RWPE1 (cell line): ENCODE measurements around the gene KLHL7.

Experiments
- CTCF ChIA-PET: fragments of 350-600 bp; sonication (Branson Sonifier 250); formaldehyde crosslinking; extraction: SDS; loops from one replicate; lab custom pipeline; 2021; lab: Yijun Ruan, JAX
- POLR2A ChIA-PET: fragments of 400-600 bp; formaldehyde crosslinking; extraction: SDS; loops from one replicate; lab custom pipeline; 2020; ENCODE audit warnings: antibody characterized with exemption; ENCODE audit not compliant: low non-redundant PET; lab: Yijun Ruan, JAX
- DNase-seq: peaks from one replicate; pipeline ENCODE4 v3.0.0; 2012; ENCODE audit warnings: low spot score
- H3K27ac ChIP-seq: fragments of 450-650 bp; 2 replicates; pipeline ENCODE4 v1.5.1; 2017
- TF ChIP-seq, protein P1 (sequence below): fragments of 450-650 bp; conservative IDR thresholded peaks from 2 replicates; pipeline ENCODE4 v1.5.1; 2017; ENCODE audit warnings: low read depth, mild to moderate bottlenecking

The KLHL7 gene

DNA sequence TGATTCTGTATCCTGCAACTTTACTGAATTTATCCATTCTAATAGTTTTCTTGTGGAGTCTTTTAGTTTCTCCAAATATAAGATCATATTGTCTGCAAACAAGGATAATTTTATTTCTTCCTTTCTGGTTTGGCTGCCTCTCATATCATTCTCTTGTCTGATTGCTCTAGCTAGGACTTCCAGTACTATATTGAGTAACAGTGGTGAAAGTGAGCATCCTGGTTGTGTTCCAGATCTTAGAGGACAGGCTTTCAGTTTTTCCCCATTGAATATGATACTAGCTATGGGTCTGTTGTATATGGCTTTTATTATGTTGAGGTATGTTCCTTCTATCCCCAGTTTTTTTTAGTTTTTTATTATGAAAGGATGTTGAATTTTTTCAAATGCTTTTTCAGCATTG is 28.2 kb downstream of the KLHL7 start:
- POLR2A ChIA-PET = no interaction called here
- CTCF ChIA-PET = interaction anchor here (0.6 to 0.7 kb wide), 2 partner anchors 17 to 1133 kb away, joined by 3 to 5 read pairs; no protein-coding TSS in a partner anchor

DNA sequence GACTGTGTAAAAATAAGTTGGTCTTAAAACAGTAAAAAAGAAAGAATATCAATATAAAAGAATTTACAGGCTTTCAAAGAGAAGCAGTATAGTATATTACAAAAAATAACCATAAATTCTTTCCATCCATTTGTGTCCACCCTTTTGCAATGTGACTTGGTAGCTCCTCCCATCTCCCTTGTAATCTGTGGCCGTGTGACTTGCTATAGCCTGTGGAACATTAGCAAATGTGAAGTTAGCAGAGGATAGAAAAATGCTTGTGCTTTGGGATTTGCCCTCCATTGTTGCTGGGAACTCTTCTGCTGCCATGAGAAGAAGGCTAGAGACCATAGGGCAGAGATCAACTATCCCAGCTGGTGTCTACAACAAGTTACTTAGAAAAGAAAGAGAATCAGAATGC is 30.2 kb downstream of the KLHL7 start:
- TF ChIP-seq, protein P1, sequence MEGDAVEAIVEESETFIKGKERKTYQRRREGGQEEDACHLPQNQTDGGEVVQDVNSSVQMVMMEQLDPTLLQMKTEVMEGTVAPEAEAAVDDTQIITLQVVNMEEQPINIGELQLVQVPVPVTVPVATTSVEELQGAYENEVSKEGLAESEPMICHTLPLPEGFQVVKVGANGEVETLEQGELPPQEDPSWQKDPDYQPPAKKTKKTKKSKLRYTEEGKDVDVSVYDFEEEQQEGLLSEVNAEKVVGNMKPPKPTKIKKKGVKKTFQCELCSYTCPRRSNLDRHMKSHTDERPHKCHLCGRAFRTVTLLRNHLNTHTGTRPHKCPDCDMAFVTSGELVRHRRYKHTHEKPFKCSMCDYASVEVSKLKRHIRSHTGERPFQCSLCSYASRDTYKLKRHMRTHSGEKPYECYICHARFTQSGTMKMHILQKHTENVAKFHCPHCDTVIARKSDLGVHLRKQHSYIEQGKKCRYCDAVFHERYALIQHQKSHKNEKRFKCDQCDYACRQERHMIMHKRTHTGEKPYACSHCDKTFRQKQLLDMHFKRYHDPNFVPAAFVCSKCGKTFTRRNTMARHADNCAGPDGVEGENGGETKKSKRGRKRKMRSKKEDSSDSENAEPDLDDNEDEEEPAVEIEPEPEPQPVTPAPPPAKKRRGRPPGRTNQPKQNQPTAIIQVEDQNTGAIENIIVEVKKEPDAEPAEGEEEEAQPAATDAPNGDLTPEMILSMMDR = no peak
- no peak for DNase-seq
- CTCF ChIA-PET = no interaction called here
- H3K27ac ChIP-seq = no peak overlapping the region
- POLR2A ChIA-PET = no interaction called here

More for the DNA sequence above, 28.2 kb downstream of the KLHL7 start:
- no peak overlapping the region for H3K27ac ChIP-seq
- no peak for DNase-seq
- TF ChIP-seq, protein P1 = no peak

DNA sequence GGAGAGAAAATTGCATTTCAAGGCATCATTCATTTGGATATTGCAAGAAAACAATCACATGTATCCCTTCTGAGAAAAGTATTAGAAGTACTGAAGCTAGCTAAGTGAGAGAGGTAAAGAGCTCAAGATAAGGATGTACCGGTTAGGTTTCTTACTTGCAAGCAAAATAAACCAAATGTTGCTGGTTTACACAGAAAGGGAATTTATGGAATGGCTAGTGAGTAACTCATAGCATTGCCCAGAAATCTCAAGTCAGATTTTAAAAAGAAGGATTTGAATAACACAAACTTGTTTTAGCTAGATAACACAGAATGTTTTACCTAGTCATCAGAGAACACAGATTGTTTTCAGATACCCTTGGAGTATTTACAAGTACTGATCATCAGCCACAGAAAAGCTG is 30.6 kb downstream of the KLHL7 start:
- ChIA-PET CTCF (no interaction called here), POLR2A (no interaction called here)
- DNase-seq = no peak
- TF ChIP-seq, protein P1 = no peak
- no peak overlapping the region for H3K27ac ChIP-seq

DNA sequence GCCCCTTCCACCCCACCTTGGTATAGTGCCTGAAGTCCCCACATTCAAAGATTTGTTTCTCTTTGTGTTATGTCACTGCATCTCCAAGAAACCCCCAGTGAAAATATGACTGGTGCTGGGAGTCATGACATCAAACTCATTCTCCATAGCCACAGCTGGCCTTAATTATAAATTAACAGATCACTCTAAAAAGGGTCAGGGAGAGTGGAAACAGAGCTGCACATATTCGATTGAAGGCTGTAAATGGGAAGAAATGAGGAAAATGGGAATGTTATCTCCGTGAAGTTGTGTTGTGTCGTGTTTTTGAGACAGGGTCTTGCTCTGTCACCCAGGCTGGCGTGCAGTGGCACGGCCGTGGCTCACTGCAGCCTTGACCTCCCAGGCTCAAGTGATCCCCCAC is 52.1 kb downstream of the KLHL7 start:
- CTCF ChIA-PET = no interaction called here
- POLR2A ChIA-PET = no interaction called here
- TF ChIP-seq, protein P1 = no peak

DNA sequence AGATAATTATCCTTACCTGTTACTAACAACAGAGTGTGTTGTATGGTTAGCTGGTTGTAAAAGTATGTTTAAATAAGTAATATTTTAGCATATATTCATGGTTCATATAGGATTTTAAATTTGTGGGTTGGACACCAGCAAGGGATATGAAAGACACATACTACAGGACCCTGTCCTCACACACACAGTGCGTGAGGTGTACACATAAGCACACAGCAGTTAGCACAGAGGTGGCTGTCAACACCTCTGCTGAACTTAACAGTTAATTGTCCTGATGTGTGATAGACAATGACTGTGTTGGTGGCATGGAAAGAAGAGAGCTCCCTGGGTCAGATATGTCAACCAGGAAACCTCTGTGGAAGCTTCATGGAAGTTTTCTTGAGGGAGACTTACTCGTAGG is 53.0 kb downstream of the KLHL7 start:
- TF ChIP-seq, protein P1 = no peak
- no peak overlapping the region for H3K27ac ChIP-seq
- CTCF ChIA-PET = no interaction called here
- POLR2A ChIA-PET = no interaction called here
- DNase-seq = no peak

More for the DNA sequence above, 52.1 kb downstream of the KLHL7 start:
- H3K27ac ChIP-seq = no peak overlapping the region
- no peak for DNase-seq

DNA sequence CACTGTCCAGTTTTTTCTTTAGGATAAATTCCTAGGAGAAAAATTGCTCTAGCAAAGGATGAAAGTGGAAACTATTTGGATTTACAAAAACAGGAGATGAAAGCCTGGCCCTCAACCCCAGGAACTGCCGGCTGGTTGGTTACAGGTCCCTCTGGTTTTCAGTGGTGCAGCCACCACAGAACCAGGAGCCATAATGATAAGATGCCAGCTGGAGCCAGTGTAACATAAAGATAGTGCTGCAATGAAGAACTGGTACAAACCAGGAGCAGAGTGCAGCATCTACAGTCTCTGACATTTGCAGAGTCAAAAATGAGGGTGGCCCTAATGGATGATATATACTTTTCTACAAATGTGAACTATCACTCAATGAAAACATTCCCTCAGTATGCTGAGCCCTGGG is 55.9 kb downstream of the KLHL7 start:
- TF ChIP-seq, protein P1 = no peak
- no peak for DNase-seq
- no peak overlapping the region for H3K27ac ChIP-seq
- CTCF ChIA-PET = no interaction called here
- POLR2A ChIA-PET = no interaction called here
